ENCODE measurements around the gene LPAR3. TPM values are rescaled to one million over a fixed set of nuclear protein-coding genes. Genes with fewer than 3 reads are reported as not detected.

LPAR3 gene
- total RNA-seq, 1 experiment from 2014 or later, result 37.8 TPM

- no peak for DNase-seq
- no peak overlapping the region for H3K4me3 ChIP-seq (ENCODE audit: insufficient read depth, low read depth, low read length)
Measured at GRCh38 chr1:84836145-84836544, 56.9 kb downstream of the LPAR3 start.

DNA sequence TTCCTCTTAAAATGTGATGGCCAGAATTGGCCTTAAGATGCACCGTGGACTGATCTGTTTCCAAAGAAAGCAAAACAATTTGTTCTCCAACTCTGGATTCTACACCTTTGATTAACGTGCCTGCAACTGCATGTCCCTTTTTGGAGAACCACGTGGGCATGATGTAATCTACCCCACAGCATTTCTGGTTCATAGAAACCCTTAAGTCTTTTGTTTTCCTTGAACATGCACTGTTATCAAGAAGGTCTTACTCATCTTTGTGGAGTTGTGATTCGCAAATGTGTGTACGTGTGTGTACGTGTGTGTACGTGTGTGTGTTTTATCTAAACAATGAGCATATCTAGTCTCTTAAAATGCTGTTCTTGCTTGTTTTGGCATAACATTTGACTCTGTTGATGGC lies 57.8 kb downstream of the LPAR3 start:
- Histone ChIP-seq H3K36me3 (replicated peaks; ENCODE audit: control insufficient read depth, insufficient read depth, low read length) (no peaks in the 10 kb centered on the region), H3K27me3 (ENCODE audit: control insufficient read depth, insufficient read depth, low read length) (no peaks in the 10 kb centered on the region), H3K4me3 (ENCODE audit: insufficient read depth, low read depth, low read length) (no peak overlapping the region)
- DNase-seq, result no peak

More at GRCh38 chr1:84836145-84836544, 56.9 kb downstream of the LPAR3 start:
- Histone ChIP-seq H3K36me3 (replicated peaks; ENCODE audit: control insufficient read depth, insufficient read depth, low read length) (no peaks in the 10 kb centered on the region), H3K27me3 (ENCODE audit: control insufficient read depth, insufficient read depth, low read length) (no peaks in the 10 kb centered on the region)

- H3K27me3 ChIP-seq (ENCODE audit: control insufficient read depth, insufficient read depth, low read length), result no peaks in the 10 kb centered on the region
- no peak for DNase-seq
- H3K36me3 ChIP-seq (replicated peaks; ENCODE audit: control insufficient read depth, insufficient read depth, low read length), result no peaks in the 10 kb centered on the region
Measured at GRCh38 chr1:84834419-84835064, 58.5 kb downstream of the LPAR3 start.

GRCh38 chr1:84833194-84833593 lies 59.8 kb downstream of the LPAR3 start:
- Histone ChIP-seq H3K27me3 (ENCODE audit: control insufficient read depth, insufficient read depth, low read length) (no peaks in the 10 kb centered on the region), H3K4me3 (ENCODE audit: insufficient read depth, low read depth, low read length) (no peak overlapping the region), H3K36me3 (replicated peaks; ENCODE audit: control insufficient read depth, insufficient read depth, low read length) (no peaks in the 10 kb centered on the region)
- DNase-seq, result no peak

More at GRCh38 chr1:84834419-84835064, 58.5 kb downstream of the LPAR3 start:
- no peak overlapping the region for H3K4me3 ChIP-seq (ENCODE audit: insufficient read depth, low read depth, low read length)

DNA sequence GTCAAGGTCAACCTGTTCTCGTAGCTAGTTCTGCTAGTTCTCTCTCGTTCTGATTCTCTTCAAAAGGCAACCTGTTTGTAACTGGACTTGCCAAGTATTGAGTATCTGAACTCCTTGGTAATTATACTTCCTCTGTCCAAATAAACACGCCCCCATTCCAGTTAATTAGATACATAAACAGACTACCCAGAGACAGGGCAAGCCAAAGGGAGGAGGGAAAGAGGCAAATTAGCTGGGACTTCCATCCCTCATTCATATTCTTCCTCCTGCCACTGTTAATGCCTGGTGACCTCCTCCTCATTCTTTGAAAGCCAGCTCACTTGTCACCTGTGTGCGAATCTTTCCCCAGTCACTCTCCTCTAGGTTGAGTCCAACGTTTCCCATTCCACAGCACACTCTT lies 62.9 kb downstream of the LPAR3 start:
- Histone ChIP-seq H3K36me3 (replicated peaks; ENCODE audit: control insufficient read depth, insufficient read depth, low read length) (no peaks in the 10 kb centered on the region), H3K4me3 (ENCODE audit: insufficient read depth, low read depth, low read length) (no peak overlapping the region), H3K27me3 (ENCODE audit: control insufficient read depth, insufficient read depth, low read length) (no peaks in the 10 kb centered on the region)
- no peak for DNase-seq

GRCh38 chr1:84827976-84828375 lies 65.0 kb downstream of the LPAR3 start:
- no peak for DNase-seq
- H3K4me3 ChIP-seq (ENCODE audit: insufficient read depth, low read depth, low read length), result no peak overlapping the region
- no peaks in the 10 kb centered on the region for H3K36me3 ChIP-seq (replicated peaks; ENCODE audit: control insufficient read depth, insufficient read depth, low read length)
- H3K27me3 ChIP-seq (ENCODE audit: control insufficient read depth, insufficient read depth, low read length), result no peaks in the 10 kb centered on the region

DNA sequence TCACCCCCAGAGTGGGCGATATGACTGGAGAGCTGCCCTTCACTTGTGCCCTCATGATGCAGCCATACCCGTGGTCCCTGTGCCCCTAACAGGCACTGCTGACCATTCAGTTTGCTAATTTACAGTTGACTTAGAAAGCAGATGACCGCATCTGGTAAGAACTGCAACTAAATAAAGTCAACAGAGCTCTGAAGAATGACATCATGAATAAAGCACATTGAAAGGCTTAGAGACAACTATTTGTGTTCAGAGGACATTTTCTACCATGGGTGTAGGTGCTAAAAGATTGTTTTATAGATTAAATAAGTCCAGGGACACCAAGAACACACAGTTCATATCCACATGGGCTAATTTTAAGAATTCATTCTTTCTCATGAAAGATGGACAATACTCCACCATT lies 65.5 kb downstream of the LPAR3 start:
- DNase-seq, result no peak
- Histone ChIP-seq H3K27me3 (ENCODE audit: control insufficient read depth, insufficient read depth, low read length) (no peaks in the 10 kb centered on the region), H3K4me3 (ENCODE audit: insufficient read depth, low read depth, low read length) (no peak overlapping the region), H3K36me3 (replicated peaks; ENCODE audit: control insufficient read depth, insufficient read depth, low read length) (no peaks in the 10 kb centered on the region)

DNA sequence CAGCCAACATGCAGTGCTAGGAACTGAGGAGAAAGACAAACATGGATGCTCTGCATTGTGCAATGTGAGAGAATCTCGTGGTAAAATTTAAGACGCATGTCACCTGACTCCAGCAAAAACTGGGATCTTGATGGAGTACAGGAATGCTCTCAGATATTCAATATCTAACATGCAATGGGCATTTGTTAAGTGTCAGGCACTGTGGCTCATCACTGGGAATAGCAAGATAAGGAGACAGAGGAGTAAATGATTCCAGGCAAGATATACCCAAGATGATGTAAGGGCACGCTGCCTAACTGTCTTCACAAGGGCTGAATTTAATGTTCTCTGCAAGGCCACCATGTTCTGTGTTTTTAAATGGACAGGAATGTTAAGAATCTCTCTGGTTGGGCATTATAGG lies 67.8 kb downstream of the LPAR3 start:
- no peaks in the 10 kb centered on the region for H3K36me3 ChIP-seq (replicated peaks; ENCODE audit: control insufficient read depth, insufficient read depth, low read length)
- no peaks in the 10 kb centered on the region for H3K27me3 ChIP-seq (ENCODE audit: control insufficient read depth, insufficient read depth, low read length)
- no peak for DNase-seq
- H3K4me3 ChIP-seq (ENCODE audit: insufficient read depth, low read depth, low read length), result no peak overlapping the region

DNA sequence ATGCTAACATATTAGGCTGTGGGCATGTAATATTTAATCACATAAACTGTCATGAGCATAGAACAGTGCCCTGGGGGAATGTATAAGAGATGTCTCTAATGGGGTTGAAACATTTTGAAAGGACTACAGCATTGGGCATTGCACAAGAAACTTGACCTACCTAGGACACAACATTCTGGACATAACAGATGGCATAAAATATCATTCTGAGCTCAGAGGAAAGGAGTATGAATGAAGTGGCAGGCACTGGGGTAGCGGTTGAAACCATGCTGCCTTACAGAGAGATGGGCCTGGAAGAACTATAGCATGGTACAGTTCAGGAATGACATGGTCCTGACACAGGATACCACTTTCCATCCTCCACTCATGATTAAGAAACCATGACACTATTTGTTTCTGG lies 69.0 kb downstream of the LPAR3 start:
- Histone ChIP-seq H3K4me3 (ENCODE audit: insufficient read depth, low read depth, low read length) (no peak overlapping the region), H3K36me3 (replicated peaks; ENCODE audit: control insufficient read depth, insufficient read depth, low read length) (no peaks in the 10 kb centered on the region), H3K27me3 (ENCODE audit: control insufficient read depth, insufficient read depth, low read length) (no peaks in the 10 kb centered on the region)
- DNase-seq, result no peak

- no peaks in the 10 kb centered on the region for H3K27me3 ChIP-seq (ENCODE audit: control insufficient read depth, insufficient read depth, low read length)
- H3K36me3 ChIP-seq (replicated peaks; ENCODE audit: control insufficient read depth, insufficient read depth, low read length), result no peaks in the 10 kb centered on the region
- DNase-seq, result no peak
- H3K4me3 ChIP-seq (ENCODE audit: insufficient read depth, low read depth, low read length), result no peak overlapping the region
Measured at GRCh38 chr1:84823511-84823910, 69.5 kb downstream of the LPAR3 start.

DNA sequence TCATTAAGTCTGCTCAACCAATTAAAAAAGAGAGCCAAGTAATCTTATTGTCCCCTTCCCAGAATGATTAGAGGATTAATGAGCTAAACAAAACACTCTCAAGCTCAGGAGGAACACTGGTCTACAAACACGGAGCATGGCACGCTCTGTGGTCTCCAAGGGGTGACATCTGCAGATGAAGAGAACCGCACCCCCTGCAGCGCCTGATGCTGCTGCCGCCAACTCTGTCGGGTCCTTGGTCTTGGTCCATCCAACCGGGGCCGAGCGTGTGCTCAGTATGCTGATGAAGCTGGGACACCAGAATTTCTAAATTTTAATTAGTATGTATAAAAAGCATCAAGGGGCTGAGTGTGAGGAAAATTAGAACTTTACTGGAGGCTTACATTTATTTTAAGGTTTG lies 82.7 kb downstream of the LPAR3 start:
- no peak overlapping the region for H3K4me3 ChIP-seq (ENCODE audit: insufficient read depth, low read depth, low read length)
- no peaks in the 10 kb centered on the region for H3K36me3 ChIP-seq (replicated peaks; ENCODE audit: control insufficient read depth, insufficient read depth, low read length)
- DNase-seq, result no peak
- no peaks in the 10 kb centered on the region for H3K27me3 ChIP-seq (ENCODE audit: control insufficient read depth, insufficient read depth, low read length)

GRCh38 chr1:84809023-84809422 lies 84.0 kb downstream of the LPAR3 start:
- no peaks in the 10 kb centered on the region for H3K27me3 ChIP-seq (ENCODE audit: control insufficient read depth, insufficient read depth, low read length)
- DNase-seq, result no peak
- no peak overlapping the region for H3K4me3 ChIP-seq (ENCODE audit: insufficient read depth, low read depth, low read length)
- H3K36me3 ChIP-seq (replicated peaks; ENCODE audit: control insufficient read depth, insufficient read depth, low read length), result no peaks in the 10 kb centered on the region

DNA sequence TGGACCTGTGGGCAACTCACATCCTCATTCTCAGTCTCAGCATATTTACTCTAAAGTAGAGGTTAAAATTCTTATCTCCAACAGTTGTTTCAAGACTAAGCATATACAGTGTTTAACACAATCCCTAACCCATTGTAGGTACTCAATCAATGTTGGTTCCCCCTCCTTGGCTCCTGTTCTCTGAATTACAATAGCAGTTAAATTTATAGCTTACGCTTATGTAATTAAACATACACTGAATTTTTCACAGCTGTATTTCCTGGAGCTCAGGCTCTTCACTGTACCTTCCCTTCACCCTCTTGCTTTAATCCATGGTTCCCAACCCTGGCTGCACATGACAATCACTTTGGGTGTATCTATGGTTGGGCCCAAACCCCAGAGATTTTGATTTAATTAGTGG lies 89.4 kb downstream of the LPAR3 start:
- DNase-seq, result no peak
- Histone ChIP-seq H3K27me3 (ENCODE audit: control insufficient read depth, insufficient read depth, low read length) (no peaks in the 10 kb centered on the region), H3K4me3 (ENCODE audit: insufficient read depth, low read depth, low read length) (no peak overlapping the region), H3K36me3 (replicated peaks; ENCODE audit: control insufficient read depth, insufficient read depth, low read length) (no peaks in the 10 kb centered on the region)

- no peaks in the 10 kb centered on the region for H3K36me3 ChIP-seq (replicated peaks; ENCODE audit: control insufficient read depth, insufficient read depth, low read length)
- no peak for DNase-seq
- no peaks in the 10 kb centered on the region for H3K27me3 ChIP-seq (ENCODE audit: control insufficient read depth, insufficient read depth, low read length)
- H3K4me3 ChIP-seq (ENCODE audit: insufficient read depth, low read depth, low read length), result no peak overlapping the region
Measured at GRCh38 chr1:84802567-84803232, 90.3 kb downstream of the LPAR3 start.

All from H7 (cell line).